Measurements from ENCODE around the gene C11orf68. TPM values are rescaled to one million over a fixed set of nuclear protein-coding genes. Genes with fewer than 3 reads are reported as not detected.
A peak's percentile ranks its signal among the peaks of the same experiment; 100 is the strongest.

C11orf68 gene
- total RNA-seq, 1 experiment from 2014 or later: 31.9 TPM

- H3K27me3 Mint-ChIP-seq (ENCODE audit: low read depth): peaks cover 65% of the 10 kb centered on the region
Measured at GRCh38 chr11:65898656-65899355, 20.1 kb downstream of the C11orf68 start.

GRCh38 chr11:65897020-65897471, 21.8 kb downstream of the C11orf68 start:
- ChIA-PET CTCF (interaction anchor here (2.8 to 4.8 kb wide), 2 partner anchors 7 to 13 kb away, joined by 31 to 47 read pairs; partner anchors contain the start of genes CCDC85B and FIBP), POLR2A (no interaction called here)
- Mint-ChIP-seq H3K27me3 (ENCODE audit: low read depth) (peaks cover 48% of the 10 kb centered on the region), H3K9me3 (no peaks in the 10 kb centered on the region), H3K27ac (no peak overlapping the region), H3K4me3 (no peak overlapping the region), H3K36me3 (peaks cover 2% of the 10 kb centered on the region), H3K4me1 (peaks cover 23% of the 10 kb centered on the region)
- DNase-seq (ENCODE audit: low spot score) (no peak), ATAC-seq (no peak)
- TF ChIP-seq PRDM15 (CRISPR knock-in tag; IDR thresholded peaks at IDR 0.05) (no peak), FOXK1 (CRISPR knock-in tag; IDR thresholded peaks at IDR 0.05) (no peak), PRRX2 (CRISPR knock-in tag; IDR thresholded peaks at IDR 0.05) (no peak), PREB (CRISPR knock-in tag; IDR thresholded peaks at IDR 0.05; ENCODE audit: borderline replicate concordance) (no peak), CTCF (IDR thresholded peaks at IDR 0.05) (no peak), ZNF416 (CRISPR knock-in tag; IDR thresholded peaks at IDR 0.05) (no peak), MLX (CRISPR knock-in tag; IDR thresholded peaks at IDR 0.05) (no peak), ZNF423 (CRISPR knock-in tag; IDR thresholded peaks at IDR 0.05) (no peak), TP53 (CRISPR knock-in tag; IDR thresholded peaks at IDR 0.05) (no peak), NR1H2 (CRISPR knock-in tag; IDR thresholded peaks at IDR 0.05) (no peak), MAX (CRISPR knock-in tag; IDR thresholded peaks at IDR 0.05) (no peak)

More at GRCh38 chr11:65898656-65899355, 20.1 kb downstream of the C11orf68 start:
- H3K4me1 Mint-ChIP-seq: peaks cover 8% of the 10 kb centered on the region
- ATAC-seq: no peak
- H3K27ac Mint-ChIP-seq: no peak overlapping the region
- ChIA-PET CTCF (interaction anchor here (0.6 to 2.8 kb wide), 9 partner anchors 9 to 762 kb away, joined by 3 to 47 read pairs (median 4); partner anchors contain the start of genes CCDC85B, FIBP and MUS81), POLR2A (interaction anchor here (0.7 to 1.3 kb wide), 3 partner anchors 8 to 48 kb away, joined by 3 to 7 read pairs (median 3); partner anchors contain the start of gene CCDC85B)
- no peaks in the 10 kb centered on the region; the same call in 1 of the 2 replicates for H3K36me3 Mint-ChIP-seq
- no peak for DNase-seq (ENCODE audit: low spot score)
- H3K9me3 Mint-ChIP-seq: no peaks in the 10 kb centered on the region
- no peak for TF ChIP-seq GRHL2 (CRISPR knock-in tag; IDR thresholded peaks at IDR 0.05; ENCODE audit: insufficient replicate concordance, severe bottlenecking)
- peak overlapping the region; percentile 71 for H3K4me3 Mint-ChIP-seq
